AG09319 (cell line): ENCODE measurements around the gene FLAD1.

Experiments
- DNase-seq: peaks from one replicate; pipeline ENCODE4 v3.0.0-alpha.2; 2010; ENCODE audit warnings: low read depth; ENCODE audit errors: extremely low read depth
- TF ChIP-seq, protein P1 (sequence below): IDR thresholded peaks from 2 replicates; pipeline ENCODE4 v1.5.1; 2011; ENCODE audit warnings: low read depth, mild to moderate bottlenecking, inconsistent platforms, low read length, moderate library complexity

Gene FLAD1

DNA sequence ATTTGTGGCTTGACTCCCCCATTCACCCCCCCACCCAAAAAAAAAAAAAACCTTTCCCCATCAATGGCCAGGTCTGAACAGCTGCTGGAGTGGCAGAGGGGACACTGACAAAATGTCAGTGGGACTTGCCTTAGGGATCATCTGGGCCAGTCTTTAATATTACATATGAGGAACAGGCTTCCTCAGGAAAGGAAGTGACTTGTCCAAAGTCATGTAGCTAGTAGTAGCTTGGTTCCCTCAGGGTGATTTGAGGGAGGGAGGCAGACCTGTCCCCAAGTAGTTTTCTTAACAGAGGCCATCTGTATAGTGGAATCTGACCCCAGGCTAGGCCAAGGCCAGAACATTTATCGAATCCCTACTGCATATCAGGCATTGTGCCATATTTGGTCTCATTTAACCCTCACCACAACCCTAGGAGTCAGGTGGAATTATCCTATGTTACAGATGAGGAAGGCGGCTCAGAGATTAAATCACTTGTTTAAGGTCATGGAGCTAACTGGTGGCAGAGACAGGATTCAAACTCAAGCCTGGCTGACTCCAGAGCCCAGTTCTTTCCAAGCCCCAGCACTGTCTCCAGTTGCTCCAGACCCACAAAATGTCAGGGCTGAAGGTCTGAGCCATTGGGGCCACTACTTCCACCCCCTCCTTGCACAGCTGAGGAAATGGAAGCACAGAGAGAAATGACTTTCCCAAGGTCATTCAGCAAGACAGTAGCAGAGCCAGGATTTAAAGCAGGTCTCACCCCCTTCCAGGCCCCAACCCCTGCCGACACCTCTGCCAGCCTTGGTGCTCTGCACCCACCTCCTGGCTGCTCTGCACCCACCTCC is 29.8 kb downstream of the FLAD1 start:
- TF ChIP-seq, protein P1, sequence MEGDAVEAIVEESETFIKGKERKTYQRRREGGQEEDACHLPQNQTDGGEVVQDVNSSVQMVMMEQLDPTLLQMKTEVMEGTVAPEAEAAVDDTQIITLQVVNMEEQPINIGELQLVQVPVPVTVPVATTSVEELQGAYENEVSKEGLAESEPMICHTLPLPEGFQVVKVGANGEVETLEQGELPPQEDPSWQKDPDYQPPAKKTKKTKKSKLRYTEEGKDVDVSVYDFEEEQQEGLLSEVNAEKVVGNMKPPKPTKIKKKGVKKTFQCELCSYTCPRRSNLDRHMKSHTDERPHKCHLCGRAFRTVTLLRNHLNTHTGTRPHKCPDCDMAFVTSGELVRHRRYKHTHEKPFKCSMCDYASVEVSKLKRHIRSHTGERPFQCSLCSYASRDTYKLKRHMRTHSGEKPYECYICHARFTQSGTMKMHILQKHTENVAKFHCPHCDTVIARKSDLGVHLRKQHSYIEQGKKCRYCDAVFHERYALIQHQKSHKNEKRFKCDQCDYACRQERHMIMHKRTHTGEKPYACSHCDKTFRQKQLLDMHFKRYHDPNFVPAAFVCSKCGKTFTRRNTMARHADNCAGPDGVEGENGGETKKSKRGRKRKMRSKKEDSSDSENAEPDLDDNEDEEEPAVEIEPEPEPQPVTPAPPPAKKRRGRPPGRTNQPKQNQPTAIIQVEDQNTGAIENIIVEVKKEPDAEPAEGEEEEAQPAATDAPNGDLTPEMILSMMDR, result no peak
- no peak for DNase-seq

- TF ChIP-seq, protein P1, result no peak
- no peak for DNase-seq
These were observed 30.5 kb downstream of the FLAD1 start for GRCh38 chr1:155013632-155014031.

DNA sequence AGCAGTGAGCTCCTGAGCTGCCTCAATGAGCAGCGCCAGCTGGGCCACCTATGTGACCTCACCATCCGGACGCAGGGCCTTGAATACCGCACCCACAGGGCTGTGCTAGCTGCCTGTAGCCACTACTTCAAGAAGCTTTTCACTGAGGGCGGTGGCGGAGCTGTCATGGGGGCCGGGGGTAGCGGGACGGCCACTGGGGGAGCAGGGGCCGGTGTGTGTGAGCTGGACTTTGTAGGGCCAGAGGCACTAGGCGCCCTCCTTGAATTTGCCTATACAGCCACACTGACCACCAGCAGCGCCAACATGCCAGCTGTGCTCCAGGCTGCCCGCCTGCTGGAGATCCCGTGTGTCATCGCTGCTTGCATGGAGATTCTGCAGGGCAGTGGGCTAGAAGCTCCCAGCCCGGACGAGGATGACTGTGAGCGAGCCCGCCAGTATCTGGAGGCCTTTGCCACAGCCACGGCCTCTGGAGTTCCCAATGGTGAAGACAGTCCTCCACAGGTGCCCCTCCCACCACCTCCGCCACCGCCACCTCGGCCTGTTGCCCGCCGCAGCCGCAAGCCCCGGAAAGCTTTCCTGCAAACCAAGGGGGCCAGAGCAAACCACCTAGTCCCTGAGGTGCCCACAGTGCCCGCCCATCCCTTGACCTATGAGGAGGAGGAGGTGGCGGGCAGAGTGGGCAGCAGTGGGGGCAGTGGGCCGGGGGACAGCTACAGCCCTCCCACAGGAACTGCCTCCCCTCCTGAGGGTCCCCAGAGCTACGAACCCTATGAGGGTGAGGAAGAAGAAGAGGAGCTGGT is 31.8 kb downstream of the FLAD1 start:
- no peak for DNase-seq
- TF ChIP-seq, protein P1, result no peak

GRCh38 chr1:155015527-155016230 is 32.5 kb downstream of the FLAD1 start:
- TF ChIP-seq, protein P1, result no peak
- DNase-seq, result no peak

- TF ChIP-seq, protein P1, result no peak
- no peak for DNase-seq
These were observed 33.2 kb downstream of the FLAD1 start for GRCh38 chr1:155016231-155016831.

GRCh38 chr1:155017041-155017945 is 34.1 kb downstream of the FLAD1 start:
- TF ChIP-seq, protein P1, result no peak; the same call in none of the 2 replicates
- DNase-seq, result peak; percentile 68
